GM21737 (cell line): ENCODE measurements around the gene DLG2.

ENCODE experiments used
- ATAC-seq: cut with Tn5 transposase; IDR thresholded peaks from one replicate; pipeline ENCODE4 v1.9.1; 2021; ENCODE audit warnings: mild to moderate bottlenecking, moderate library complexity; ENCODE audit not compliant: unreplicated experiment

DLG2 gene

DNA sequence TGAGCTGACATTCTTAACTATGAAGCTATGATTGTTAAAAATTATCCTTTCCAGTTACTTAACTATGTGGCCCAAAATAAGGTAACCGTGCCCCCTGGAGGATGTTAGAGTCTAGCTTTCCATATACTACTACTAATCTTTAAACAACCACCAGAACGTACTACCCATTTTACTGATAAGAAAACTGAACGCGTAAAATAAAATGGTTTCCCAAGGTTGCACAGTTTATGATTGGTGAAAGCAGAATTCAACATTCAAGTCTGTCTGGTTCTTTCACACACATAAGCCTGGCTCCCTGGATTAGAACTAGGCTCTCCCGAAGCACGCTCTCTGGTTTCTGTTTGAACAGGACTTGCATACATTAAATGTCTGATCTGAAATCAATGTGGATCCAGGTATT lies 1903.1 kb downstream of the DLG2 start:
- ATAC-seq, result no peak

GRCh38 chr11:83722392-83723119 lies 1904.6 kb downstream of the DLG2 start:
- no peak for ATAC-seq

GRCh38 chr11:83721263-83721662 lies 1905.9 kb downstream of the DLG2 start:
- no peak for ATAC-seq

DNA sequence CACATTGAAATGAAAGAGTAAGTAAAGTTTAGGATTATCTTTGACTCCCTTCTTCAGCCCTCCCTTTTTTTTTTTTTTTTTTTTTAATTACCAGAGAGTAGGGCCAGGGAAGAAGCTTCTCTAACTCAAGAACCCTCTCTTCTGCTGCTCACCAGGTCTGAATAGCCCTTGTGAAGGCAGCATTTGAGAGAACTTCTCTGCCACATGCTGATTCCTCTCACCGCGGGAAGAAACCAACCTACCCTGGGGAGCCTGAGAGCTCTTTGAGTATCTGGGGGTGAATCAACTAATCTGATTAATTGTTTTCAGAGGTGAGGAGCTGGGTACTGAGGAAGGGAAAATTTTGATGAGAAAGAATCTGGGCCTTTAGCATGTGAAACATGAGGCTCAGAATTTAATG lies 1906.5 kb downstream of the DLG2 start:
- ATAC-seq, result no peak

DNA sequence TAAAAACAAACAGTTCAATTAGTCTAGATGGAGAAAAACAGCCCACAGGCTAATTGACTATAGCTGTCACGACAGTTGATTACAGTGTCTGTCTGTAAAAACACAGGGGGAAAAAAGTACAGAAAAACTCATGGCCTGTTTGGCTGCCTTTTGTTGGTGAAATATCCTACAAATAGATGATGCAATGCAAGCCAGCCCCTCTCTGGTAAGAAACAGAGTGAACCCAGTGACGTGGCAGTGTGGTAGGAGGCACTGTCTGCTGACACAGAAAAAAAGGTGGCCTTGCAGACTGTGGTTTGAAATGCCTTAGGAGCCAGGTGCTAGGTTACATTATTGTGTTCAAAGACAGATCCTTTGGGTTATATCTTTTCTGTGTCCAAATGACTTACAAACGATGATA lies 1909.6 kb downstream of the DLG2 start:
- no peak for ATAC-seq

GRCh38 chr11:83715927-83716535 lies 1911.1 kb downstream of the DLG2 start:
- no peak for ATAC-seq

DNA sequence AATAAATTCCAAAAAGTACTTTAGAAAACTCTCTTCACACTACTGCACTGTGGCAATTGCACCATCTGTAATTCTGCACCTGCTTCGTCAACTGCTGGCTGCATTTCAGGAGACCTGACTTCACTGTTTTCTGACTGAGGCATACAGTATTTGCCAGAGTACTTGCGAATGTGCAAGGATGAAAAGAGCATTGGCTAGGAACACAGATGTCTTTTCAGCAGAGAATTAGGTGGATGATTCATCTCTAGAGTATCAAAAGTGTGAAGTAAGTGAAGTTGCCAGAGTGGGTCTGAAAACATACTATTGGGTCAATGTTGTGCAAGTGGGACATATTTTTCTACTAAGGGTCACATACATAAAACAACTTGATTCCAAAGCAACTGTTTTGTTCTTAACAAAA lies 1913.4 kb downstream of the DLG2 start:
- no peak for ATAC-seq

GRCh38 chr11:83711106-83711527 lies 1916.0 kb downstream of the DLG2 start:
- ATAC-seq, result no peak

DNA sequence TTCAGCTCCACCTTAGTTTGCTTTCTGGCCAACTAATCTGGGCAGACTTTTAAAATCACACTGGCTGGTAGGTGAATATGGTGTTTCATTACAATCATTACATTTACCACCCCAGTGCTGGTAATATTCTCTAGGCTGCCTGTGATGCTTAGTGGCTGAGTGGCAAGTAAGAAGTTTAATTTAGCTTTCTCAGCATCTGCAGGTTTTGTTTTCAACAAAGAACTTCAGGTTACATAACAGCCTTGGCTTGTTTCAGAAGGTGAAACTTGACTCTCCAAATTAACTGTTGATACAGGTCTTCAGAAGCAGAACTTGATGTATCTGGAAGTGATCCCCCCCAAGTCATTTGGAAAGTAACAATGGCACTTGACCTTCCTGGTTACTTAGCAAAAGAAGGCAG lies 1917.7 kb downstream of the DLG2 start:
- ATAC-seq, result no peak

DNA sequence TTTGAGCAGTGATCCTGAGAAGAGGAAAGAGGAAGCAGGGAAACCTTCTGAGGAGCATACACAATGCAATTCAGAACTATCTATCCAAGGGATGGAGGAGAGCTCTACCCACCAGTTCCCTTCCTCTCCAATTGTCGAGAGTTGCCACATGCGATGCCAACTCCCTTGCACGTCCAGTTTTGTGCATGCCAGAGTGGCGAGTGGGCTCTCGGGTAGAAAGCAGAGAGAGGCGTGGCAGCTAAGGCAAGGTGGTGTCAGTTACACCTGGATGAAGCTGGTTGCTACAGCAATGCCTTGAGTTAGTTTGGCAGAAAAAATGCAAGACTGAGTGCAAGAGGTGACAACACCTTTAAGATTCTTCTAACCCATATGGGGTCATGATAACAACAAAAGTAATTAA lies 1920.6 kb downstream of the DLG2 start:
- ATAC-seq, result no peak

GRCh38 chr11:83702796-83703195 lies 1924.3 kb downstream of the DLG2 start:
- ATAC-seq, result no peak

DNA sequence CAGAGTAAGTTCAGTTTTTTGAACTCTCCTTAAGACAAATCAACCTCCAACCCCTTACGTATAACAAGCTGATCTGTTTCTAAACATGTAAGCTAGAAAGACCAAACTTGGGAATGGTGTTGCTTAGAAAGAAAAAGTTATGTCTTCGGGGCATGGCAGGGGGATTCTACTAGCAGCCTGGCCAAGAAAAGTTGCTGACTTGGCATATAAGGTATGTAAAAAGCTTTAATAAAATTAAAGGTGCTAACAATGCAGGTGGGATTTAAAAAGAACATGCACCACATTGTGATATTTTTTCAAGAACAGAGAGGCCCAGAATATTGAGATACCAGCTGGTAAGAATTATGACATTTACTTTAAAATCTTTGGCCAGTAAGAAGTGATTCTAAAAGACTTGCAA lies 1929.6 kb downstream of the DLG2 start:
- no peak for ATAC-seq

DNA sequence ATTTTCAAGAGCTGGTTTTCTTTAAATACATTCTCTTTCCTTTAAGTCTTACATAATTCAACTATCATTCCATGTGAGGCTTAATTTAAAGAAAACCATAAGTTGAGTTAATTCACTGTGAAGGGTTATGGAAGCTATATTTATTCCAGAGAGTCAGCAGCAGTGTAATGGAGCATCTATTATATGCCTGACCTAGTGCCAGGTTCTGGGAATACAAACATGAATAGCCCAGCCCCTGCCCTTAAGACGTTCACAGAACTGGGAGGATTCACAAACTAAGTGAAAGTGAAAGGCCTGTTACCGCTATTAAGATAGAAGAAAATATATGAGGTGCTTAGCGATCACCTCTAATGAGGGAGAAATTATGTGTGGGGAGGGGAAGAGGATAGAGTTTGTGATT lies 1932.1 kb downstream of the DLG2 start:
- no peak for ATAC-seq

DNA sequence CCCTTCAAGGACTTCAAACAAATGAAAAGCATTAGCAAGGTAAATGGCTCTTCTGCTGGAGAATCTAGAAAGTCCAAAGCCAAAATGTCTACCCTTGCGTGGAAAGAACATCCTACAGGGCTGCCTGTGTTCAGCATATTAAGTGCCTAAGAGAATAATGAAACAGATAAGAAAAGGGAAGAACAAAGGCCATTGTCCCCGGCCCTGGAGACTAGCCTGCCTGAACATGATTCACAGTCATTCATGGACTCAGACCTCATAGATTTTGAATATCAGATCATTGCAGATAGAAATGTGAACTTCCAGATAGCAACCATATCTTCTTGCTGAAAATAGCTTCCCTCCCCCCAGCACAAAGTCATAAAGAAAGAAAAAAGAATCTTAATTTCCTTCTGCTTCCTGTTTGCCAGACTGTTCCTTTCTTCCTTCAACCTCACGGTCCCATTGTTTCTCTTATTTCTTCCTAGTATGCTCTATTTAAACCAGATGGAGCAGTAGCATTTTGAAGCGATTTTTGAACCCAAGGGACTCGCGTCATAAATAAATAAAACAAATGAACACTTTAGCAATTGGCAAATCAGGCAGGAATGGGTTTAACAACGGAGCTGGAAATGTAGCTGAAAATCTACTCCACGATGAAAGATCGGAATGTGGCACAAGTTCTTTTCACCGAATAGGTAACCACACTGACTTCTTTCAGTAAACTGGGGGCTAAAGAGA lies 1932.8 kb downstream of the DLG2 start:
- no peak for ATAC-seq

DNA sequence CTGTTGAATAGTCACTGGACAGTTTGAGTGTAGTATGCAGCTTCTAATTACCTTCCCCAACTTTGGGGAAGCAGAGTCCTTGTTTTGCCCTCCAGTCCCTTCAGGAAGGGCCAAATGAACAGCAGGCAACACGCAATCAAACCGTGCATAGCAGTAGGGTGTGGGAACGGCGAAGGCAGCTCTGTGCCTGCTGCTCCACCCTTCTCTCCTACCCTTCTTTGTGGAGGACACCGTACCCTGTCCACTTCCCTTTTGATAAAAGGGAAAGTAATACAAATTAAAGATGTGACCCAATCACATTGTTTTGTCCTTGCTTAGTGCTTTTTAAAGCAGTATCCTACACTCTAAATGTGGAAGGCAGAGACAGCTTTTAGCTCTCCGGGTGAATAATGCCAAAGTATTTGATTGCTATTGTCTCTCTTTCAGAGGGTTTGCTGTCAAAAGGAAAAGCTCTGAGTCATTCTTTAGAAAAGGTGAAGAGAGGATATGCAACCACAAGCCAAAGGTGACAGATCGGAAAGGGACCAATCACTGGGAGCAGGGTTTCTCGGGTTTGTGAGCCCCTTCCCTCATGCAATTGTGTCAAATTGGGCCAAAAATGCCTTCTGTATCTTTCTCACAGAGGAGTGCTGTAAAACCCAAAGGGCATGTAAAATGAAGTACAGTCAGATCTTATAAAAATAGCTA lies 1933.7 kb downstream of the DLG2 start:
- ATAC-seq, result no peak

- no peak for ATAC-seq
Observed at GRCh38 chr11:83692675-83693074, 1934.5 kb downstream of the DLG2 start.

- no peak for ATAC-seq
Observed at GRCh38 chr11:83691451-83691950, 1935.6 kb downstream of the DLG2 start.

GRCh38 chr11:83689144-83689780 lies 1937.9 kb downstream of the DLG2 start:
- no peak for ATAC-seq

DNA sequence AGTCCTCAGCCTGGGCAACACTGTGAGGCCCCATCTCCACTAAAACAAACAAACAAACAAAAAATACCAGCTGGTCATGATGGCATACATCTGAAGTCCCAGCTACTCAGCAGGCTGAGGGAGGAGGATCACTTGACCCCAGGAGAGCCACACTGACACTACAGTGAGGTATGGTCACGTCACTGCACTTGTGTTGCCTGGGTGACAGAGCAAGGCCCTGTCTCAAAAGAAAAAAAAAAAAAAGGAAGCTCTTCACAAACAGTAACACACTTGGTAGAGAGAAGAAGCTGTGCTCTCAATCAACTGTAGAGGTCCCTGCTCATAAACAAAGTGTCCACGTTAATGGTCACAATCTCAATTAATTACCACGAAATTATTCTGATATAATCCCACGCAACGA lies 1939.4 kb downstream of the DLG2 start:
- ATAC-seq, result no peak

DNA sequence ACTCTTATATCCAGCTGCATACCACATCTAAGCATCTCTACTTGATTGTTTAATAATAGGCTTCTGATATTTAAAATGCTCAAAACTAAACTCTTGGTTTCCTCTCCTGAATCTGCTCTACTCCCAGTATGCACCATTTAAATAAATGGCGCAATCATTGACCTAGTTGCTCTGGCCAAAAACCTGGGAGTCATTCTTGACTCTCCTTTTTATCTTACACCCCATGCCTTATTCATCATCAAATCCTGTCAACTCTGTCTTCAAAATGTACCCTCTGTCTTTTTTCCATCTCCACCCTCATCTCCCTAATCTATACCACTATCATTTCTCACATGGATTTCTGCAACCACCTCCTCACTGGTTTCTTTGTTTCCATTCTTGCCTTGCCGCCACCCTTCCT lies 1941.4 kb downstream of the DLG2 start:
- no peak for ATAC-seq

GRCh38 chr11:83684071-83684470 lies 1943.1 kb downstream of the DLG2 start:
- no peak for ATAC-seq
